ENCODE measurements around the gene C2orf72.
"Not testable (repeated sequence)": the region's sequence is repeated elsewhere in the genome, so short reads cannot be mapped to it uniquely, and the experiment has no call there.

Gene C2orf72

DNA sequence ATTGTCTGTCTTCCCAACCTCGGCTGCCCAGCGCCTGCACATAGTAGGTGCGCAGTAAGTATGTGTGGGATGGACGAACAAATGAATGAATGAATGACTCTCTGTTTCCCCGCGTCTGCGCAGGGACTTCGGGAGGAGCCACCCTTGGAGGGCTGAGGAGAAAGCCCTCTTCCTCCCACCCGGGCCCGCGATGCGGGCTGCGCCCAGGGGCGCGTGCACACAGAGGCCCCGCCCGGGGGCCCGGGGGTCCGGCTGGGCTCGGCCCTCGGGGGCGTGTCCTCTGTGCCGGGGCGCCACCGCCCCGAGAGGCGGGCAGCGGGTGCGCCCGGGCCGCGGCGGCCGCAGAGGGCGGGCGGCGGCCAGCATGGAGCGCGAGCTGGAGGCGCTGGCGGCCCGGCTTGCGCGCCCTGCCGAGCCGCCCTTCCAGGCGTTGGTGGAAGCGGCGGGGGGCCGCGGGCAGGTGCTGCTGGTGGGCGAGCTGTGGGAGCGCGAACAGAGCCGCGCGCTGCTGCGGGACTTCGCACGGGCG is at the start of gene C2orf72:
C2orf72 (plus strand) TSS at position 322 of the 529 bp plus-strand sequence; CDS start at position 365, 43 bp downstream.
- DNase-seq (ENCODE audit: low spot score) = no peak

DNA sequence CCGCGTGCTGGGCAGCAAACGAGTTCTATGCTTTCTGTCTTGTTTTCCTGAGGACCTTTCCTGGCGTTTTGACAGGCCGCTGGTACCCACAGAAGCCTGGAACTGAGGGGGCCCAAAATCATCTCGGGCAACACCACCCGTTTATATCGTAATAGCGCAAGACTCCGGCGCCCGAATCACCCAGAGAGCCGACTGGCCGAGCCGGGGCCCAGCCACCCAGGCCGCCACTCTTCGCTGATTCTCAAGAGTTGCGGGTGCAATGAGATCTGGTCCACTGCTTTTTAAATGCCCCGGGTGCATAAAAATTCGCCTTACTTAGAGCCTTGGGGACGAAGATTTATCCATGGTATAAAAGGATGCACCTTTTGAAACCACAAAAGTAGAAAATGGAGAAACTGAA is 47.6 kb upstream of the C2orf72 start:
- DNase-seq (ENCODE audit: low spot score) = no peak

DNA sequence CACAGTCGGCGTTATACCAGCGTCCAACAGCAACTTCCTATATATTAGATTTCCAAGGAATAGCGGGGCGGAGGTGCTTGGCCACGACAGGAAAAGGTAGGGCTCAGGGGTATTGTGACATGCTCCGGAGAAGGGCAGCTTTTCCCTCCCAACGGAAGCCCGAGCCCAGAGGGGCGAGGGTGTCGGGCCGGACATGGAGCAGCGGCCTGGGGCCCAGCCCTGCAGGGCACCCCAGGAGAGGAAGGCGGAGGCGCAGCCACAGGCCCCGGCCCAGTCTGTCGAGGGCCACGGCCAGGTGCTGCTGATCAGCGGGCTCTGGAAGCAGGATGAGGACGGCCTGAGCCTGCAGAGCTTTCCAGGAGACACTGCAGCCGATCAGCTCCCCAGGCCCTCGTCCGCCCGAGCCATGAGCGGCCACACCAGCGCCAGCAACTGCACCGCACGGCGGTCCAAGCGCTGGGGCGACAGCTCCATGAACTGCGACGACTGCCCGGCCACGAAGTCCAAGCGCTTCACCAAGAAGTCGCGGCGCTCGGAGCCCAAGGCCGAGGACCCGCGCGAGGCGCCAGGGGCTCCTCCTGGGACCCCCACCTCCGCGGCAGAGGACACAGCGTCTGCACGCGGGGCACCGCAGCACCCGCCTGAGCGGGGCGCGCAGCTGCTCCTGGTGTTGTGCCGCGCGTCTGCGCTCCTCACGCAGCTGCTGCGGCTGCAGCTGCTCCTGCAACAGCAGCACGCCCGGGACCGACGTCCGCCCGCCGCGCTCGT is 47.0 kb upstream of the C2orf72 start:
- DNase-seq (ENCODE audit: low spot score) = no peak

DNA sequence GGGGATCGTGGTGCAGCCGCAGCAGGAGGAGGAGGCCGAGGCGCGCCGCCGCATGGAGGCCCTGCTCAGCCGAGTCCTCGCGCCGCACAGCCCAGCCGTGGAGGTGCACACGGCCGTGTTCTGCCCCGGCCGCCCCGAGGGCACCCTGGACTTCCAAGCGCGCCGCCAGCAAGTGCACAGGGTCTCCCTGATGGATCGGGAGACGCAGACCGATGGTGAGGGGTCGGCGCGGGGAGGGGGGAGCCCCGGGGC is 46.5 kb upstream of the C2orf72 start:
- no peak for DNase-seq (ENCODE audit: low spot score)

DNA sequence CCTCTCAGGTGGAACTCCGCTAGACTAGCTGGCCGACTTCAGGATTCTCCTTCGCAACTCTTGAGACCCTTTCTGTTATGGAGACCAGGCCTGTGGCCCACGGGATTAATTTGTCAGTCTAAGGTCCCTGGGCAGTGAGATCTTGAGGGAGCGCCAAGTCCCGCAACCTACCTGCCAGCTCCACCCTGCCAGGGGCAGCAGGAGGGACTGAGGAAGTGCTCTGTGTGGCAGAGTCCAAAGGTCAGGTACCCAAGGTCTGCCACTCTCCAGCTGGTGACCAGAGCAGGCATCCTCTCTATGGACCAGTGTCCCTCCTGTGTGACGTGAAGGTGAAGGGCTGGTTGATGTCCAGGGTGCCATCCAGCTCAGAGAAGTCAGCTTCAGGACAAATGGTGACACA is 45.7 kb upstream of the C2orf72 start:
- DNase-seq (ENCODE audit: low spot score) = no peak

DNA sequence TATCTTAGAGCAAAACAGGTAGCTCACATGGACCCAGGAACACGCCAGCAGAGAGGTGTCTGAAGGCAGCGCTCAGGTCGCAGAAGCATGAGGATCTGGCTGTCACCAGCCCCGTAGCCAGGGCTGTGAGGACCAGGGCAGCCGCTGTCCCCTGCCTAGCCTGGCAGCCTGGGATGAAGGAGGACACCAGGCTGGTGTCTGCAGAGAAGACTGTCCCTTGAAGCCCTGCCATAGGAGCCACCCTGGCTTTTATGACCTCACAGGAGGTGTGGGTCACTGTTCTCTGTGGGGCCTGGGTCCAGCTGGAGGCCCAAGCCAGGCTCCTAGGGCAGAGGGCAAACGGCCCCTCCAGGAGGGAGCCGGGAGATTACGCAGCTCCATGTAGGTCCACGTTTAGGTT is 41.5 kb upstream of the C2orf72 start, which contains the start of gene SPATA3:
SPATA3 (plus strand) TSS at position 301 of the 400 bp plus-strand sequence. CDS start 113 bp downstream, outside the sequence.
- no peak for DNase-seq (ENCODE audit: low spot score)

DNA sequence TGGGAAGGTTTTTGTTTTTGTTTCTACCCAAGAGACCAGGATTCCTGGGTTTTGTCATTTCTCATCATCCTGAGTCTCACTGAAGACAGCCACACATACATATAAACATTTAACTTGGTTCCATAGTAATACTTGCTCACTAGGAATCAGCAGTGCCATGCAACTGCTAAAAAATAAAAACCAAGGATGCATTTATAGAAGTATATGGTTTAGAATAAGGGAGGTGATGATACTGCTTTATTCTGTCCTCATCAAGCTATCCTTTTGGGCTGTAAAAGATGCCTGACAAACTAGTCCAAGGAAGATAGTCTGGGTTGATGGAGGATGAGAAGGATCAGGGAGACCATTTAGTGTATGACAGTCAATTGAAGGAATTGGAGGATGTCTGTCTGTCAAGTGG is 40.7 kb upstream of the C2orf72 start:
- DNase-seq (ENCODE audit: low spot score) = no peak

DNA sequence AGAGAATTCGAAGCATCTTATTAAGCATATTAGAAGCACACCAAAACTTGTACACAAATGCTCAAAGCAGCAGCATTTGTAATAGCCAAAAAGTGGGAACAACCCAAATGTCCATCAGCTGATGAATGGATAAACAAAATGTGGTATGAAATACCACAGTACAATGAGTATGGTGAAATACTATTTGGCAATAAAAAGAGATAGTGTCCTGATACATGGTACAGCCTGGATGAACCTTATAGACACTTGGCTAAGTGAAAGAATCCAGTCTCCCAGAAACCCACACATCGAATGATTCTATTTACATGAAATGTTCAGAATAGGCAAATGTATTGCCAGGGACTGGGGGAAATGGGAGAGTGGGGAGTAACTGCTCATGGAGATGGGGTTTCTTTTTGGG is 38.4 kb upstream of the C2orf72 start:
- DNase-seq (ENCODE audit: low spot score) = no peak

DNA sequence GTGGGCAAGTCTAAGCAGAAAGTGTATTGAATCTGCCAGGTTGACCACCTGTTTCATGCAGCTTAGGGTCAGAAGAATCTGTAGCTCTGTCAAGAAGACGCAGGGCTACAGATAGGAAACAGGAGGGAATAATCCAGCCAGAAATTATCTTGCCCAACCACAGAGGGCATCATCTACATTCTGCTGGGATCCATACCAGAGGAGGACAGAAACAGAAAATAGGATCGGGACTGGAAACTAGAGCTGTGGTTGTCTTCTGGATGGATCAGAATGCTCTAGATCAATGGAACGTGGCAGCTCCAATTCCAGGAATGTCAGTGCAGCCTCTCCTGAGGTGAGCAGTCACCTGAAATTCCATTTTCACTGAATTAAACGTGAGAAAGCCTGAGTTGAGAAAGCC is 37.8 kb upstream of the C2orf72 start:
- DNase-seq (ENCODE audit: low spot score) = no peak

DNA sequence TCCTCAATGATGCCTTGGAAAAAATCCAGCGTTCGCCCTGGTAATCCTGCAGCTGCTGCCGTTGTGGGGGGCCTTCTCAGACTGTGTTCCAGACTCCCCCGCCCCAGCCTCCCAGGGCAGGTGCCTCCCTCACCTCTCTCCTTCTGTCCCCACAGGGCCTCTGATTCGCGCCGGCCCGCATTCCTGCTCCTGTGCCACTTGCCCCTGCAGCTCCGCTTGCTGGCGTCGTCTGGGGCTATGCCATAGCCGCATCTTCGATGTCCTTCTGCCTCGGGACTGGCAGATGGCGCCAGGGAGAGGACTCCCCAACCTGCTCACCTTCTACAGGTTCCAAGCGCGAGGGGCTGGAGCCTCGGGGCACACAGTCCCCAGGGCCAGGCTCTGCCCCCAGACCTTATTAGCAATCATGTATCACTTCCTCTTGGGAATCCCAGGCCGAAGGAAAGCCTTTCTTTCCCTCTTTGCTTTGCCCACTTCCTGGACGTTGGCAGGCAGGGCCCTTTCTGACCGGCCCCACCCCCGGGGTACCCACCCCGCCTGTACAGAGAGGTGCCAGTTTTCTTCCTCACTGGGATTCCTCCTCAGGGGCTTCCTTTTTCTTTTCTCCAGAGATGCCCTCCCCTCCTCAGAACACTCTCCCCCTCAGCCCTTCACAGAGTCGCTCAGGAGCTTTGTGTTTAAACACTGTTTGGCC is 37.0 kb upstream of the C2orf72 start:
- no peak for DNase-seq (ENCODE audit: low spot score)

DNA sequence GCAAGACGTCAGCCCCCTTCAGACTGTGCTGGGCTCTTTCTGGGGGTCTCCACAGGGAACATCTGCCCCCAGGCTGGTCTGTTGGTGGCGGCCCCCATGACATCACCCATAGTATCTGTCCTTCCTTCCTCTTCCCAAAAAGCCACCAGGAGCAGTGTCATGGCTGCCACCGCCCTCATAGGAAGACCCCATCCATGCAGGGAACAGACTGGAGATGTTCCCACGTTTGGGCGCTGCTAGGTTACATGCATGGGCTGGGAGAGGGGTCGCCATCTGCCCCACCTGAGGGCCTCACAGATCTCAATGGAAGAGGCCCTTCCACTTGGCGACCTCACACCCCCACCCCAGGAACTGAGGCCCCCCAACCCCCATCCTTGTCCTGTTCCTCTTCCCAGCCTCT is 36.3 kb upstream of the C2orf72 start:
- no peak for DNase-seq (ENCODE audit: low spot score)

DNA sequence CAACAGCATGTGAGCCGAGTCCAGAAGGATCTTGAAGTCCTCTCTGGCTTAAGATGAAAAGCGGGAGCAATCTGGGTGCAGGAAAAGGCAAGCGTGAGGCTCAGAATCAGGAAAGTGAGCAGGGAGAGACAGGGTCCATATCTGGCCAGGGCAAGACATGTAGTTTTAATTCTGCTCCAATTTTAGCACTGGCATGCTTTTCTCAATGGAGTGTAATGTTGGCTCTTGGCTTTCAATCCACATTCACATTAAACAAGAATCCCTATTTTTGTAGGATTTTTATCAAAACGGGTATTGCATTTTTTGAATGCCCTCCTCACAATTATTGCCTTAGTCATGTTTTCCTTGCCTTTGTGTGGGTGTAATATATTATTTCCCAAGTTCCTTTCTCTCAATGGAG is 35.4 kb upstream of the C2orf72 start:
- no peak for DNase-seq (ENCODE audit: low spot score)

DNA sequence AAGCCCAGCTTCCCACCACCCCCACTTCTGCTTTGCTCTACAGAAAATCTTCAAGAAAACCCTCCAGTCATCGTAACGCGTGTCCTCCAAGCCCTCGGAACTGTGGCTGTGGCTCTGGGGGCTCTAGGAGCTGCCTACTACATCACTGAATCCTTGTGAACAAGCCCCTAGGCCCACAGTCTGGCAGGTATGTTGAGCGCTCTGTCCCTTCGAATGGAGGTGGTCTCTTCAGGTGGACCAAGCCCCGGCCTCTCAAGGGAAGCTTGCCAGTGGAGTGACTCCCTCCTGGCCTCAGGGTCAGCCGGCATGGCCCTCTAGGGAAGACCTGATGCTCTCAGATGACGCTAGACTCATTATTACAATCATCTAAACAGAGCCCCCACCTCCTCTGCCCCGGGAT is 34.7 kb upstream of the C2orf72 start:
- DNase-seq (ENCODE audit: low spot score) = no peak

DNA sequence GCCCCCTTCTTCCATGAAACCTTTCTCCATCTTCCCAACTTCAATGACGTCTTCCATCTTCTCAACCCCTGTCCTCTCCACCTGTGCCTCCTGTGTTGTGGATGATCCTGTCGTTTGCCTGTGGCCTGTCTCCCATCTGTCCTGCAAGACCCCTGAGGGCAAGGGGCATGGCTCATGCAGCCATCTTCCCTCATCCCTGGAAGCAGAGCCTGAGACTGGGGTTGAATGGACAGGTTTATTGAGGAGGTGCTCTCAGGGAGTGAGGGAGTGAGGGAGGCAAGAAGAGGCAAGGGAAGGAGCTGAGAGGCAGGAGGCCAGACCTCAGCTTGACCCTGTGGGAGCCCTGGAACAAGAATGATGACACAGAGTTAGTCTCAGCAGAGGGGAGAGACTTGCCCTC is 34.1 kb upstream of the C2orf72 start:
- no peak for DNase-seq (ENCODE audit: low spot score)

DNA sequence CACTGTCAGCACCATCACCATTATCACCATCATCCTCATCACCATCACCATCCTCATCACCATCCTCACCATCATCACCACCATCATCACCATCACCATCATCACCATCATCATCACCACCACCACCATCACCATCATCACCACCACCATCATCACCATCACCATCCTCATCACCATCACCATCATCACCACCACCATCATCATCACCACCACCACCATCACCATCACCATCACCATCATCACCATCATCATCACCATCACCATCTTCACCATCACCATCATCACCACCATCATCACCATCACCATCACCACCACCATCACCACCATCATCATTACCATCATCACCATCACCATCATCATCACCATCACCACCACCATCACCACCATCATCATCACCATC is 32.4 kb upstream of the C2orf72 start:
- not testable (repeated sequence) for DNase-seq (ENCODE audit: low spot score)

DNA sequence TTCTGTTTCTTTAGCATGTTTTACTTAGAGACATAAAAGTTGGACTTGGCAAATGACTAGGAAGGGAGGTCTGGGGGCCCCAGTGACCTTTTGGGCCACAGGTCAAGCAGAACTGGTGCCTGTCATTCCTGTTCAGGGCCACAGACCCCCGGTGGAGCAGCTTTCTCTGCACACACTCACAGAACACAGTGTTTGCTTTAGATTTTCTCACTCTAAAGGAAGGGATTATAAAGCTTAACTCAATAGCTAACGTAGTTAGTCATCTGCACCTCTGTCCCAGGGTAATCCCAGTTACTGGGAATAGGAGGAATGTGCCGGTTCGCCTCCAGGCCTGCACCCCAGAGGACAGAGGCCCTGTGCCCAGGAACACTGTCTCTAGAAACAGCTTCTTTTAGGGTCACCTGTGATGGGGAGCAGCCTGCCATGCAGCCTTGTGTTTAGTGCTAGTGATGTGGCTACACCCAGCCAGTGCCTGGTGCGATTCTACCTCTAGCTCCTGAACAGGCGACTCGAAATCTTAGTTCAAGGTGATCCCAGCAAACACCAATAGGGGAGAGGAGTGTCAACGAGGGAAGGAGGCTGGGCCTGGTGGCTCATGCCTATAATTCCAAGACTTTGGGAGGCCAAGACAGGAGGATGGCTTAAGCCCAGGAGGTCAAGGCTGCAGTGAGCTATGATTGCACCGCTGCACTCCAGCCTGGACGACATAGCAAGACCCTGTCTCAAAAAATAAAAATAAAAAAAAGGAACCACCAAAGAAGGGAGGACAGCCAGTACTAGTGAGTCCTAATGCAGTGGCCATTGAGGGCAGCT is 29.8 kb upstream of the C2orf72 start:
- DNase-seq (ENCODE audit: low spot score) = no peak

DNA sequence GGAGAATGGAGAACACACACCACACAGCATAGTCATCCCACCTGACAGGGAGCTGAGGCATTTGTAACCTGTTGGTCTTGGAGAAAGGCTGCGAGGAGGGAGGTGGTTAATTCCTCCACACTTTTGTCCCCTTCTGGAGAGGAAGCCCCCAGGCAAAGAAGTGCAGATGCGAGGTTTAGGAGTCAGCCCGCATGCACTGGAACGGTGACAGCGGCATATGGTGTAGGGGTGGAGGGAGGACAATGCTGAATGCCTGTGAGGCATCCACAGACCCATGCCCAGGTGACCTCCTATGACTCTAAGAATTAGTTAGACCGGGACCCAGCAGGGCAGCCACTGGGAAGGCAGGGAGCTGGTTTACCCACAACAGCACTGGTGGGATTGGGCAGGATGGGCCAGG is 29.2 kb upstream of the C2orf72 start:
- DNase-seq (ENCODE audit: low spot score) = no peak

DNA sequence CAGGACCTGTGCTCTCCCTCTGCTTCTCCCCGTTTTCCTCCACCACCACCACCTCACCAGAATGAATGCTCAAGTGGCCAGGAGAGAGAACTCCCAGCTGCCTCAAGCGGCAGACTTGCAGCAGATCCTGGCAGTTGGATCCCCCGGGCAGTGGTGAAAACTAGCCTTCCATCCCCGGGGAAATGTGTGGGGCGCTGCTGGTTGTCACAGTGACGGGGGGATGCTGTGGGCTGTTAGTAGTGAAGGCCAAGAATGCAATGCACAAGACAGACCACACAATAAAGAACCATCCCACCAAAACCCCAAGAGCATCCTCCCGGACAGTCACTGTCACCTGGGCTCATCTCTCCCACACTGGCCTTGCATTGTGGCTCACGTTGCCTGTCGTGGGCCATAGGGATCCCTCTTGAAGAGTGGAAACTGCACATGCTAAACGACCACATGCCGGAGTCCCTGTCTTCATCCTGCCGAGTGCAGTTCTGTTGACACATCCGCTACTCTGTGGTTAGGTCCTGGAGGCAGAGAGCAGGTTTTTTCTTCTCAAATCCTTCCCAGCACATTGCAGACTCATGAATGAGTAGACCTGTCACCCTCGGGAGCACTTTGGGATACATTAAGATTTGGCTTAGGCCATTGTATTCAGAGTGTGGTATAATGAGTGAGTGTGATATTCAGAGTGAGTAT is 27.9 kb upstream of the C2orf72 start:
- no peak for DNase-seq (ENCODE audit: low spot score)

DNA sequence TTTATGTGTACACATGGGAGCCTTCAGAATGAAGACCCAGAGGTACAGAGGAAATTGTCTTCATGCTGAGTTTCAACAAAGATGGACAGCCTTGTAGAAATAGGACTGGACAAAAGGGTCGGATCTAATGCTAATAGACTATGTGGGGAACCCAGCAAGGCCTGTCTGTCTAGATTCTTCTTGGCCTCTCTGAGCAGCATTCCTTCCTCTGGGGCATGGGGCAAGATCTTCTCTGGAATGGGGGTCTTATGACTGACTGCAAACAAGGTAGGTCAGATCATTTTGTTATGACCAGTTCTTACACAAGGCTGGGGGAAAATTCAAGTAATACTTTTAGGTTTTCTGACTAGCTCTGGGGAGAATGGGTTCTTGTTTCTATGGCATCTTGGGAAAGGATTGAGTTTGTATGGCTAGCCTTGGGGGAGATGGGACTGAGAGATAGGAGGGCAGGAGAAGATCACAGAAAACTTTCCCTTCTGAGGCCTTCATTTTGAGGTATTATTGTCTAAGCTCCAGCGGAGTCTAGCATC is 27.1 kb upstream of the C2orf72 start:
- no peak for DNase-seq (ENCODE audit: low spot score)

DNA sequence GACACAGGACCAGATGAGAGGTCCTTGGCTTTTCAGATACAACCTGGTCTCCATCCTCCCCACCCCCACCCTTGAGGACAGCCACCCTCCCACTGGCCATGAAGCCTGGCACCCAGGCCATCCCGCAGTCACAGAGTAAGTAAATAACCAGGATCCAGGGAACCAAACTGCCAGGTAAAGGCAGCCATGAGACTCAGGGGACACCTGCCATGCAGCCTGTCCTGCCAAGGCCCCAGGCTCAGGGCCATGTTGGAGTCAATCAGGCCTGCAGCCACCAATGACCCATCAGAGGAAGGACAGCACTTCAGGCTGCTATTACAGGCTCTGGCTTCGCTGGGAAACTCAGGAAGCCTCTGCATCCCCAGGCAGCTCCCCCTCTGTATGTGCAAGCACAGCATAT is 25.8 kb upstream of the C2orf72 start:
- DNase-seq (ENCODE audit: low spot score) = no peak

DNA sequence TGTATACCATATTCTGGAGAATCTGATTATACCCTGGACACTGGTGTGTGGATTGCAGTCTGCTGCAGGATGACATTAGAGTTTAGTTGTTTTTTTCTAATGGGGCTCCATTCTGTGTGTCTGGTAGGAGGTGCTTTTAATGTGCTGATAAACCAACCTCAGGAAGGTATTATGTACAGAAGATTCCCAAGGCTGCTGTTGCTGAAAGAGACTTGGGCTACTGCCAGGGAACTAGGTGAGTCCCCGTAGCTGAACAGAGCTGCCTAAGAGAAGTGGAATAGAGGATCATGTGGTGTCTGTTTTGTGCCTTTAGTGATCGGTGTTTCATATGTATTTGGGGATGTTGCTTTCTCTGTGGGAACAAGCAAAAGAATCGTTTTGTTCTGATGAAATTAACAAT is 24.9 kb upstream of the C2orf72 start:
- no peak for DNase-seq (ENCODE audit: low spot score)

DNA sequence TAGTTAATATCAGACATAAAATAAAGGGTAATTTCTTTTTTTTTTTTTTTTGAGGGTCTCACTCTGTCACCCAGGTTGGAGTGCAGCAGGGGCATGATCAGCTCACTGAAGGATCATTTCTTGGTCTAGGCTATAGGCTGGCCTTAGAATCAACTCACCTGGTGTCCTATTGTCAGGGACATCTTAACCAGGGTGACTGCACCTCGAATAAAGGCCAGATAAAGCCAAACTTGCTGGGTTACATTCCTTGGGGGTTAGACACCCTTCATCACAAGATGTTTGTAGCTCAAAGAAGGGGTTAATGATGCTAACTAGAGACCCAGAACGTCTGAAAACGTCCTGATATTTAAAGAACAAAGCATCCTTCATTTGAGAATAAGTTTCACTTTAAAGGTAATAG is 23.5 kb upstream of the C2orf72 start:
- DNase-seq (ENCODE audit: low spot score) = no peak
